ENCODE results near the gene UMOD.

GRCh38 chr16:20307240-20307671 is 45.3 kb downstream of the UMOD start:
- TF ChIP-seq CTCF (IDR thresholded peaks at IDR 0.05; ENCODE audit: low read depth, low read length) = no peak
- no peak for TF ChIP-seq EZH2phosphoT487 (IDR thresholded peaks at IDR 0.05; ENCODE audit: low read depth)
